Epithelial cell of proximal tubule (primary cell): ENCODE results near the gene PPIP5K2. TPM values are rescaled to one million over a fixed set of nuclear protein-coding genes. Genes with fewer than 3 reads are reported as not detected.
"Not testable (repeated sequence)": the region's sequence is repeated elsewhere in the genome, so short reads cannot be mapped to it uniquely, and the experiment has no call there.

Source experiments
- DNase-seq: peaks from one replicate; pipeline ENCODE4 v3.0.0-alpha.2; 2011; ENCODE audit warnings: low read depth
- H3K4me3 ChIP-seq: 2 replicates; pipeline ENCODE4 v1.5.1; 2011; ENCODE audit warnings: low read depth, mild to moderate bottlenecking, low read length
- CTCF ChIP-seq: conservative IDR thresholded peaks from 2 replicates; pipeline ENCODE4 v1.5.1; 2012; ENCODE audit warnings: low read depth, mild to moderate bottlenecking, low read length
- total RNA-seq: library from RNA; depleted of rRNA; stranded (reverse); fragments of >200 nt; gene quantifications from 2 replicates; pipeline ENCODE4 v1.2.3, GENCODE V29; 2015

PPIP5K2 gene
- total RNA-seq, 1 donor from 2014 or later = 19.5 TPM

- H3K4me3 ChIP-seq = no peak overlapping the region
- no peak for TF ChIP-seq CTCF
- no peak for DNase-seq
Measured at GRCh38 chr5:103166706-103167105, 46.6 kb downstream of the PPIP5K2 start.

GRCh38 chr5:103174147-103174546 is 54.0 kb downstream of the PPIP5K2 start:
- no peak overlapping the region for H3K4me3 ChIP-seq
- no peak for TF ChIP-seq CTCF
- DNase-seq = no peak

GRCh38 chr5:103177543-103177942 is 57.4 kb downstream of the PPIP5K2 start:
- H3K4me3 ChIP-seq = no peak overlapping the region
- no peak for DNase-seq
- TF ChIP-seq CTCF = no peak

- DNase-seq = no peak
Measured at GRCh38 chr5:103178167-103178566, 58.1 kb downstream of the PPIP5K2 start.

GRCh38 chr5:103186152-103186551 is 66.1 kb downstream of the PPIP5K2 start:
- no peak overlapping the region for H3K4me3 ChIP-seq
- no peak for TF ChIP-seq CTCF
- no peak for DNase-seq

More at GRCh38 chr5:103178167-103178566, 58.1 kb downstream of the PPIP5K2 start:
- no peak overlapping the region for H3K4me3 ChIP-seq
- TF ChIP-seq CTCF = no peak

- DNase-seq = no peak
- TF ChIP-seq CTCF = no peak
- H3K4me3 ChIP-seq = no peak overlapping the region
Measured at GRCh38 chr5:103188436-103188835, 68.3 kb downstream of the PPIP5K2 start.

- H3K4me3 ChIP-seq = no peak overlapping the region
- DNase-seq = no peak
- TF ChIP-seq CTCF = no peak
Measured at GRCh38 chr5:103203226-103203625, 83.1 kb downstream of the PPIP5K2 start.

GRCh38 chr5:103204990-103205389 is 84.9 kb downstream of the PPIP5K2 start:
- not testable (repeated sequence) for H3K4me3 ChIP-seq, DNase-seq
